MM.1S (cell line): ENCODE measurements around the gene ATN1.

Source experiments
- DNase-seq: peaks from one replicate; pipeline ENCODE4 v3.0.0-alpha.2; 2015
- H2AFZ ChIP-seq: fragments of 300-600 bp; sonication (generic); 2 replicates; pipeline ENCODE4 v1.6.0; 2016; ENCODE audit warnings: antibody characterized with exemption, low read length
- H3F3A ChIP-seq: fragments of 300-600 bp; sonication (generic); 2 replicates; pipeline ENCODE4 v1.6.1; 2016; ENCODE audit warnings: mild to moderate bottlenecking, antibody characterized with exemption, low read length, moderate library complexity, mixed read lengths; ENCODE audit not compliant: insufficient read depth
- H3K27ac ChIP-seq: fragments of 300-600 bp; sonication (generic); 2 replicates; pipeline ENCODE4 v1.5.1; 2016; ENCODE audit warnings: mild to moderate bottlenecking, low read length
- H3K27me3 ChIP-seq: fragments of 300-600 bp; sonication (generic); replicated peaks from 2 replicates; pipeline ENCODE4 v1.6.0; 2016; ENCODE audit warnings: low read length; ENCODE audit not compliant: insufficient read depth
- H3K36me3 ChIP-seq: fragments of 300-600 bp; sonication (generic); replicated peaks from 2 replicates; pipeline ENCODE4 v1.6.1; 2016; ENCODE audit warnings: mild to moderate bottlenecking, low read length, mixed read lengths; ENCODE audit not compliant: insufficient read depth
- H3K4me1 ChIP-seq: fragments of 300-600 bp; sonication (generic); 2 replicates; pipeline ENCODE4 v1.6.1; 2016; ENCODE audit warnings: low read length, mixed read lengths
- H3K4me2 ChIP-seq: fragments of 300-600 bp; sonication (generic); 2 replicates; pipeline ENCODE4 v1.6.0; 2016; ENCODE audit warnings: low read depth, low read length
- H3K4me3 ChIP-seq: fragments of 300-600 bp; sonication (generic); 2 replicates; pipeline ENCODE4 v1.5.1; 2016; ENCODE audit warnings: low read length, mixed read lengths
- H3K79me2 ChIP-seq: fragments of 300-600 bp; sonication (generic); 2 replicates; pipeline ENCODE4 v1.6.1; 2016; ENCODE audit warnings: mixed run types, low read length, mixed read lengths
- H3K9ac ChIP-seq: fragments of 300-600 bp; sonication (generic); 2 replicates; pipeline ENCODE4 v1.6.1; 2016; ENCODE audit warnings: low read length, mixed read lengths
- H3K9me2 ChIP-seq: fragments of 300-600 bp; sonication (generic); replicated peaks from 2 replicates; pipeline ENCODE4 v1.6.1; 2016; ENCODE audit warnings: mild to moderate bottlenecking, low read length, mixed read lengths; ENCODE audit not compliant: insufficient read depth
- H3K9me3 ChIP-seq: fragments of 300-600 bp; sonication (generic); replicated peaks from 2 replicates; pipeline ENCODE4 v1.6.1; 2016; ENCODE audit warnings: mild to moderate bottlenecking, low read length, mixed read lengths; ENCODE audit not compliant: insufficient read depth
- H4K20me1 ChIP-seq: fragments of 300-600 bp; sonication (generic); 2 replicates; pipeline ENCODE4 v1.6.1; 2016; ENCODE audit warnings: mild to moderate bottlenecking, low read length, moderate library complexity, mixed read lengths; ENCODE audit not compliant: insufficient read depth
- CTCF ChIP-seq: fragments of 300-600 bp; sonication (generic); IDR thresholded peaks from 2 replicates; pipeline ENCODE4 v1.5.1; 2016; ENCODE audit warnings: antibody characterized with exemption, low read length, mixed read lengths
- EZH2 ChIP-seq: fragments of 300-600 bp; sonication (generic); optimal IDR thresholded peaks from 2 replicates; pipeline ENCODE3; 2017; ENCODE audit warnings: low read depth, mild to moderate bottlenecking, antibody characterized with exemption, low read length, mixed read lengths
- EZH2phosphoT487 ChIP-seq: fragments of 300-600 bp; sonication (generic); IDR thresholded peaks from 2 replicates; pipeline ENCODE4 v1.6.1; 2018; ENCODE audit warnings: antibody characterized with exemption, low read length

Gene ATN1

GRCh38 chr12:6965714-6966113 lies 38.0 kb downstream of the ATN1 start:
- peak overlapping the region; percentile 48; the same call in 1 of the 2 replicates for H3K27ac ChIP-seq
- no peak for DNase-seq
- no peaks in the 10 kb centered on the region for H3K9me2 ChIP-seq
- no peak for TF ChIP-seq EZH2
- TF ChIP-seq EZH2phosphoT487 = no peak
- no peak for TF ChIP-seq CTCF
- H3K27me3 ChIP-seq = no peaks in the 10 kb centered on the region
- no peak overlapping the region for H3K4me3 ChIP-seq
- H3K4me2 ChIP-seq = no peak overlapping the region
- H3K4me1 ChIP-seq = peaks cover 43% of the 10 kb centered on the region
- no peaks in the 10 kb centered on the region for H3K9me3 ChIP-seq
- peaks cover 48% of the 10 kb centered on the region for H3K79me2 ChIP-seq
- H3K9ac ChIP-seq = no peak overlapping the region
- H2AFZ ChIP-seq = no peak overlapping the region
- no peaks in the 10 kb centered on the region for H4K20me1 ChIP-seq
- peaks cover 18% of the 10 kb centered on the region for H3K36me3 ChIP-seq
- H3F3A ChIP-seq = peaks cover 66% of the 10 kb centered on the region

- H3K4me2 ChIP-seq = no peak overlapping the region
- TF ChIP-seq EZH2 (no peak), EZH2phosphoT487 (no peak), CTCF (no peak)
- H3K27ac ChIP-seq = no peak overlapping the region; the same call in 1 of the 2 replicates
- H3K79me2 ChIP-seq = peaks cover 48% of the 10 kb centered on the region
- peak; percentile 3 for DNase-seq
- peaks cover 60% of the 10 kb centered on the region for H3F3A ChIP-seq
- no peak overlapping the region for H3K4me3 ChIP-seq
- H2AFZ ChIP-seq = no peak overlapping the region
- no peaks in the 10 kb centered on the region for H3K27me3 ChIP-seq
- peaks cover 37% of the 10 kb centered on the region for H3K4me1 ChIP-seq
- H3K9me3 ChIP-seq = no peaks in the 10 kb centered on the region
- H4K20me1 ChIP-seq = no peaks in the 10 kb centered on the region
- no peaks in the 10 kb centered on the region for H3K9me2 ChIP-seq
- H3K9ac ChIP-seq = no peak overlapping the region
- H3K36me3 ChIP-seq = peaks cover 18% of the 10 kb centered on the region
Observed at GRCh38 chr12:6966351-6966750, 38.6 kb downstream of the ATN1 start.

GRCh38 chr12:6967651-6968100 lies 39.9 kb downstream of the ATN1 start:
- Histone ChIP-seq H3K27ac (no peak overlapping the region), H2AFZ (no peak overlapping the region), H3F3A (peaks cover 57% of the 10 kb centered on the region), H3K9me3 (no peaks in the 10 kb centered on the region), H3K36me3 (peaks cover 18% of the 10 kb centered on the region), H3K27me3 (no peaks in the 10 kb centered on the region), H3K4me3 (no peak overlapping the region), H3K4me2 (no peak overlapping the region), H3K9ac (no peak overlapping the region), H3K79me2 (peaks cover 61% of the 10 kb centered on the region), H4K20me1 (no peaks in the 10 kb centered on the region), H3K4me1 (peaks cover 38% of the 10 kb centered on the region), H3K9me2 (no peaks in the 10 kb centered on the region)
- no peak for TF ChIP-seq EZH2
- no peak for TF ChIP-seq EZH2phosphoT487
- no peak for TF ChIP-seq CTCF
- DNase-seq = no peak
